Measurements from ENCODE around the gene NETO2. TPM values are rescaled to one million over a fixed set of nuclear protein-coding genes. Genes with fewer than 3 reads are reported as not detected.
"Not testable (repeated sequence)": the region's sequence is repeated elsewhere in the genome, so short reads cannot be mapped to it uniquely, and the experiment has no call there.

The NETO2 gene
- total and polyA plus RNA-seq, 2 donors (not counting 3 experiments of a cell fraction or from before 2014, with no cell fraction given), result 18.4 to 24.8 TPM

DNA sequence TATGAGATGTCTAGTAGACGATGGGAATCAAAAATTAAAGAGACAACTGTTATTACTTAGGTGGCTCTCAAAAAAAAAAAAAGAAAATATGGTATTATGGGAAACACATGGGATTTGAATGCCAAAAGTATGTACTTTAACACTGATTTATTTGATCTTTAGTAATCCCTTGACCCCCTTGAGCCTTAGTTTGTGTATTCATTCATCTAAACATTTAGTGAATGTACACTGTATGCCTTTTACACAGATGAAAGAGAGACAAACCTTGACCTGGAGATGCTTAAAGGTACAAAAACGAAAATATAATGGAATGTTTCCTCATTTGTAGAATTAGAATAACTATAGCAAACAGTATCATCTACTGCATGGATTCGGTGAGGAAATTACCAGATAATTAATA lies 38.6 kb upstream of the NETO2 start:
- ChIA-PET CTCF (no interaction called here), POLR2A (no interaction called here)
- Histone ChIP-seq H3K4me3 (replicated peaks in 1 of 3; ENCODE audit: insufficient read depth in 1 of 3, low read depth in 1 of 3, low read length in 3 of 3) (no peak overlapping the region), H3K27ac (ENCODE audit: insufficient read depth, low read depth, low read length) (no peak overlapping the region), H4K20me1 (replicated peaks; ENCODE audit: control insufficient read depth, extremely low read depth, insufficient read depth, low read length) (no peaks in the 10 kb centered on the region), H3K27me3 (ENCODE audit: control insufficient read depth in 2 of 2, insufficient read depth in 2 of 2, low read length in 2 of 2) (no peaks in the 10 kb centered on the region), H3K9me1 (replicated peaks; ENCODE audit: control insufficient read depth, extremely low read depth, insufficient read depth, low read length) (no peaks in the 10 kb centered on the region), H3K9ac (replicated peaks; ENCODE audit: extremely low read depth, insufficient read depth, low read length) (no peak overlapping the region), H3K9me3 (replicated peaks; ENCODE audit: control insufficient read depth, insufficient read depth, low read length) (no peaks in the 10 kb centered on the region), H3K36me3 (ENCODE audit: control insufficient read depth in 2 of 2, extremely low read depth in 1 of 2, insufficient read depth in 2 of 2, low read length in 2 of 2) (no peaks in the 10 kb centered on the region), H2AFZ (ENCODE audit: low read depth, low read length) (no peak overlapping the region), H3K4me1 (ENCODE audit: control insufficient read depth, extremely low read depth, insufficient read depth, low read length) (no peaks in the 10 kb centered on the region), H3K4me2 (ENCODE audit: insufficient read depth, low read length) (no peak overlapping the region), H3K79me2 (ENCODE audit: control insufficient read depth, insufficient read depth, low read length) (no peaks in the 10 kb centered on the region)
- dilution Hi-C loops (cut with MboI; ENCODE audit: extremely low pct_ligation_motif_present, low sequenced_read_pairs), result no loop called here
- no peak for FAIRE-seq
- intact Hi-C loops (cut with micrococcal nuclease), result no loop called here
- TF ChIP-seq POLR2A (IDR thresholded peaks at IDR 0.05; ENCODE audit: low read depth, low read length) (no peak), POLR2AphosphoS5 (IDR thresholded peaks at IDR 0.05; ENCODE audit: insufficient read depth, low read depth, low read length) (no peak), EZH2 (IDR thresholded peaks at IDR 0.05; ENCODE audit: borderline replicate concordance, low read depth, low read length, severe bottlenecking) (no peak), GATA2 (IDR thresholded peaks at IDR 0.05; ENCODE audit: insufficient read depth, insufficient read length, low read depth, low read length) (no peak), FOS (IDR thresholded peaks at IDR 0.05; ENCODE audit: borderline replicate concordance, insufficient read depth, low read length) (no peak), MYC (IDR thresholded peaks at IDR 0.05; ENCODE audit: low read depth, low read length) (no peak), JUN (IDR thresholded peaks at IDR 0.05; ENCODE audit: borderline replicate concordance, insufficient read depth, insufficient read length, low read depth) (no peak)
- TF ChIP-seq, protein P1, sequence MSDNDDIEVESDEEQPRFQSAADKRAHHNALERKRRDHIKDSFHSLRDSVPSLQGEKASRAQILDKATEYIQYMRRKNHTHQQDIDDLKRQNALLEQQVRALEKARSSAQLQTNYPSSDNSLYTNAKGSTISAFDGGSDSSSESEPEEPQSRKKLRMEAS (IDR thresholded peaks at IDR 0.05; ENCODE audit: insufficient read depth, insufficient read length), result no peak
- TF ChIP-seq, protein P2, sequence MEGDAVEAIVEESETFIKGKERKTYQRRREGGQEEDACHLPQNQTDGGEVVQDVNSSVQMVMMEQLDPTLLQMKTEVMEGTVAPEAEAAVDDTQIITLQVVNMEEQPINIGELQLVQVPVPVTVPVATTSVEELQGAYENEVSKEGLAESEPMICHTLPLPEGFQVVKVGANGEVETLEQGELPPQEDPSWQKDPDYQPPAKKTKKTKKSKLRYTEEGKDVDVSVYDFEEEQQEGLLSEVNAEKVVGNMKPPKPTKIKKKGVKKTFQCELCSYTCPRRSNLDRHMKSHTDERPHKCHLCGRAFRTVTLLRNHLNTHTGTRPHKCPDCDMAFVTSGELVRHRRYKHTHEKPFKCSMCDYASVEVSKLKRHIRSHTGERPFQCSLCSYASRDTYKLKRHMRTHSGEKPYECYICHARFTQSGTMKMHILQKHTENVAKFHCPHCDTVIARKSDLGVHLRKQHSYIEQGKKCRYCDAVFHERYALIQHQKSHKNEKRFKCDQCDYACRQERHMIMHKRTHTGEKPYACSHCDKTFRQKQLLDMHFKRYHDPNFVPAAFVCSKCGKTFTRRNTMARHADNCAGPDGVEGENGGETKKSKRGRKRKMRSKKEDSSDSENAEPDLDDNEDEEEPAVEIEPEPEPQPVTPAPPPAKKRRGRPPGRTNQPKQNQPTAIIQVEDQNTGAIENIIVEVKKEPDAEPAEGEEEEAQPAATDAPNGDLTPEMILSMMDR (IDR thresholded peaks at IDR 0.05; ENCODE audit: extremely low read depth in 1 of 2, insufficient read depth in 1 of 2, low read depth in 1 of 2, low read length in 2 of 2), result no peak
- DNase-seq (ENCODE audit: low read depth, low spot score), result no peak
- BruUV-seq (replicated peaks), result no TSS peak

DNA sequence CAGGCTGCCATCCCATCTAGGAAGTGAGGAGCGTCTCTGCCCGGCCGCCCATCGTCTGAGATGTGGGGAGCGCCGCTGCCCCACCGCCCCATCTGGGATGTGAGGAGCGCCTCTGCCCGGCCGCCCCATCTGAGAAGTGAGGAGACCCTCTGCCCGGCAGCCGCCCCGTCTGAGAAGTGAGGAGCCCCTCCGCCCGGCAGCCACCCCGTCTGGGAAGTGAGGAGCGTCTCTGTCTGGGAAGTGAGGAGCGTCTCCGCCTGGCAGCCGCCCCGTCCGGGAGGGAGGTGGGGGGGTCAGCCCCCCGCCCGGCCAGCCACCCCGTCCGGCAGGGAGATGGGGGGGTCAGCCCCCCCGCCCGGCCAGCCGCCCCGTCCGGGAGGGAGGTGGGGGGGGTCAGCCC lies 37.3 kb upstream of the NETO2 start:
- CTCF ChIA-PET; intact Hi-C loops (cut with micrococcal nuclease); H3K9me1 ChIP-seq (replicated peaks; ENCODE audit: control insufficient read depth, extremely low read depth, insufficient read depth, low read length); H3K4me1 ChIP-seq (ENCODE audit: control insufficient read depth, extremely low read depth, insufficient read depth, low read length); dilution Hi-C loops (cut with MboI; ENCODE audit: extremely low pct_ligation_motif_present, low sequenced_read_pairs); DNase-seq (ENCODE audit: low read depth, low spot score); H3K27ac ChIP-seq (ENCODE audit: insufficient read depth, low read depth, low read length); BruUV-seq (replicated peaks); H3K9ac ChIP-seq (replicated peaks; ENCODE audit: extremely low read depth, insufficient read depth, low read length); FAIRE-seq; H3K36me3 ChIP-seq (ENCODE audit: control insufficient read depth in 2 of 2, extremely low read depth in 1 of 2, insufficient read depth in 2 of 2, low read length in 2 of 2); H3K27me3 ChIP-seq (ENCODE audit: control insufficient read depth in 2 of 2, insufficient read depth in 2 of 2, low read length in 2 of 2); H3K4me2 ChIP-seq (ENCODE audit: insufficient read depth, low read length); POLR2A ChIA-PET; H2AFZ ChIP-seq (ENCODE audit: low read depth, low read length); H4K20me1 ChIP-seq (replicated peaks; ENCODE audit: control insufficient read depth, extremely low read depth, insufficient read depth, low read length); H3K4me3 ChIP-seq (replicated peaks in 1 of 3; ENCODE audit: insufficient read depth in 1 of 3, low read depth in 1 of 3, low read length in 3 of 3); H3K79me2 ChIP-seq (ENCODE audit: control insufficient read depth, insufficient read depth, low read length); H3K9me3 ChIP-seq (replicated peaks; ENCODE audit: control insufficient read depth, insufficient read depth, low read length): not testable (repeated sequence)

All from endothelial cell of umbilical vein (primary cell).